HG03575 (cell line): ENCODE data around the gene IFT81.

Experiments
- ATAC-seq: cut with Tn5 transposase; IDR thresholded peaks from one replicate; pipeline ENCODE4 v1.9.1; 2021; ENCODE audit not compliant: unreplicated experiment, insufficient number of reproducible peaks, low FRiP score; ENCODE audit errors: extremely low read depth

The IFT81 gene

DNA sequence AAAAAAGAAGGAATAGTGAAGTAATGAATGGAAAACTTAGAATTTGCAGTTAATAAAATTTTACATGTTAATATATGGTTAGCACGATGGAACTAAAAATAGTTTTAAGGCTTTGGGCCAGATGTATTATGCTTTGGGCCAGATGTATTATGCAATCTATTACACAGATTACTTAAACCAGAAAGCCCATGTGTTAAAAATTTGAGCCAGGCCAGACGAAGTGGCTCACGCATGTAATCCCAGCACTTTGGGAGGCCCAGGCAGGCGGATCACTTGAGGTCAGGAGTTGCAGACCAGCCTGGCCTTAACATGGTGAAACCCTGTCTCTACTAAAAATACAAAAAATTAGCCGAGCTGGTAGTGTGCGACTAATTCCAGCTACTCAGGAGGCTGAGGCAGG lies 17.2 kb downstream of the IFT81 start:
- no peak for ATAC-seq

DNA sequence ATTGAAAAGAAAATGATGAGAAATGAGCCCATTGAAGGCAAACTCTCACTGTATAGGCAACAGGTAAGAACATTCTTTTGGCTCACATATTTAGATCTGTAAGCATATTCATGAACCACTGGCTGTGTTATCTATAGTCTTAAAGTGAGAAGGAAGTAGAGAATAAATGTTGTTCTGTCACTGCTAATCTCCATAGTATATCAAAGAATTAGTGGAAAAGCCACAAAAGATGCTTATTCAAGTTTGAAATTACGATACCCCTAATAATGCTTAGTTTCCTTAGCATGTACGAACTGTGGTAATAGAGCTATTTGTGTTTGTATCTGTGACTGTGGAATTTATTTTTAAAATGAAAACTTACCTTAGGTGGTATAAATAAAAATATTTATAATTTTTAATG lies 22.8 kb downstream of the IFT81 start:
- no peak for ATAC-seq

DNA sequence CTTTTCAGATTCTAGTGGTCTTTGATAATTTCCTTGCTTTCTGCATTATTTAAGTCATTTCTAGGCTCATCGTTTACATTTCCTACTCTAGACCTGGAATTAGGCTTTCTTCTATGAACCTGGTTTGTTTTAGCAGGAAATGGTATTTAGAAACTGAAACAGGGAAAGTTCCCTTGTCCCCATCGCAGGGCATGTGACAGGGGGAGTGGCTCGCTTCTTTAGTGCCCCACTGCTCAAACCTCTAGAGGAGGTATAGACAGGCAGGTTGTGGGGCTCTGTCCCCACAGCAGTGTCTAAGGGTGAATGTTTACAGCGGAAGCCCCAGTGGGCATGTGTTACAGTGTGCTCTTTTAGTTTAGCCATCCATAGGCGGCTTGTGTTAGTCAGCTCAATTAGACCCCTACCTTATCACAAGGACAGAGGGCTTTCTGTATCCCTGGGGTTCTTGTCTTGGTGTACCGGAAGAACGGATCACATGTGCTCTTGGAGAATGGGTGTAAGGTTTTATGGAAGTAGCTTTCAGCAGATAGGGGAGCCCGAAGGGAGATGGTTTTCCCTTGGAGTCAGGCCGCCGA lies 25.0 kb downstream of the IFT81 start:
- ATAC-seq = no peak

DNA sequence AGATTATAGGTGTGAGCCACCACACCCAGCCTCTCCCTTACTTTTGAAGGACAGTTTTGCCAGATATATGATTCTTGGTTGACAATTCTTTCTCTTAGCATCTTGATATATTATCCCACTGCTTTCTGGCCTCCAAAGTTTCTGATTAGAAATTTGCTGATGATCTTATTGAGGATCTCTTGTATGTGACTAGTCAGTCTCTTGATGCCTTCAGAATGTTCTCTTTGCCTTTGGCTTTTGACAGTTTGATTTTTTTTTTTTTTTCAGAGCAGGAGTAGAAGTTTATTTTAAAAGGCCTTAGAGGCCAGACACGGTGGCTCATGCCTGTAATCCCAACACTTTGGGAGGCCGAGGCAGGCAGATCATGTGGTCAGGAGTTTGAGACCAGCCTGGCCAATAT lies 32.6 kb downstream of the IFT81 start:
- no peak for ATAC-seq

DNA sequence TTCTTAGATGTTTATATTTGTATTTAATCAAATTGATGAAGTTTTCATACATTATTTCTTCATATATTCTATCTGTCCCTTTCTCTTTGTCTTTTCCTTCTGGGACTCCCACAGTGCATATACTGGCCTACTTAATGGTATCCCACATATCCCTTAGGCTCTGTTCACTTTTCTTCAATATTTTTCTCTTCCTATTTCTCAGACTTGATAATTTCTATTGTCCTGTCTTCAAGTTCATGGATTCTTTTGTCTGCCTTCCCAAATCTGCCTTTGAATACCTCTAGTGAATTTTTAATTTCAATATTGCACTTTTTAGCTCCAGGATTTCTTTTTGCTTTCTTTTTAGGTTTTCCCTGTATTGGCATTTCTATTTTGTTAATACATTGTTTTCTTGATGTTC lies 33.4 kb downstream of the IFT81 start:
- ATAC-seq = no peak

DNA sequence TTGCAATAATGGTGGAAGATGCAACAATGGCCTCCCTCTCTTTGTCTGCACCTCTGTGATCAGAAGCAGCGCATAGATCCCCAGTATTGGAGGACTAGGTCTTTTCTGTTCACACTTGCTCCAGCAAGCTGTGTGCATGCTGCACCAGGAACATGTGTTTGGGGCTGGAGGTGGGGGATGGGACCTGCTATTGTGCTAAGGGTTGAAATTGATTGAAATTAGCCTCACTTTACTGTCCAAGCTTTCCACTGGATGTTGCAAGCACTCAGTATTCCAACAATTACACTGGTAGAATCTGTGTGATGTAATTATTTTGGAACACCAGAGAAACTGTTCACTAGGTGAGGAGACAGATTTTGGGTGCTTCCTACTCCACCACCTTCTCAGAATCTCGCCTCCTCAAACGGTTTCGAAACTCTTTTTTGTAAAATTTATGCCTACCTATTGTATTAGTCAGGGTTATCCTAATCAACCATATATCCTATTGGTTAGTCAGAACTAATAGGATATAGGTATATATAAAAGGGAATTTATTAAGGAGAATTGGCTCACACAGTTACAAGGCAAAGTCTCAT lies 35.6 kb downstream of the IFT81 start:
- ATAC-seq = no peak

DNA sequence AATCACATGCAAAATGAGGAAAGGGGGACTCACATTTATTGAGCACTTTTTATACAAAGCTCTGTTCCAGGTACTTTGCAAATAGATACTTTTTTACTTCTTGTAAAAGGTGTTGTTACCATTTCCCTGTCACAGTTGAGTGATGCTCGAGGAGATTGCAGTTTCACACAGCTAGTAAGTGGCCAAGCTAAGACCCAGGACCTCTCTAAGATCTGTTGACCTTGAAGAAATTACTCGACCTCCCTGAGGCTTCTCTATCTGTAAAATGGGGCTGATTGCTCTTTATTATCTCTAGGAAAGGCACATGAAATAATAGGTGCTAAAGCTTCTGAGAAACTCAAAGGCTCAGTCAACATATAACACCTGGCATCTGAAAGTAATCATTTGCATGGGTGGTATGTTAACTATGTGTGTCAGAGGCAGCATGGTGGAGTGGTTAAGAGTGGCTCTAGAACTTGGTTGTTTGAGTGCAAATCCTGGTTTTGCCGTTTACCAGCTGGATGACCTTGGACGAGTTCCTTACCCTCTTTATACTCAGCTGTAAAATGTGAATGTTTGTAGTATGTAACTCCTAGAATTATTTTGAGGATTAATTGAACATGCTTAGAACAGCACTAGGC lies 41.5 kb downstream of the IFT81 start:
- no peak for ATAC-seq

DNA sequence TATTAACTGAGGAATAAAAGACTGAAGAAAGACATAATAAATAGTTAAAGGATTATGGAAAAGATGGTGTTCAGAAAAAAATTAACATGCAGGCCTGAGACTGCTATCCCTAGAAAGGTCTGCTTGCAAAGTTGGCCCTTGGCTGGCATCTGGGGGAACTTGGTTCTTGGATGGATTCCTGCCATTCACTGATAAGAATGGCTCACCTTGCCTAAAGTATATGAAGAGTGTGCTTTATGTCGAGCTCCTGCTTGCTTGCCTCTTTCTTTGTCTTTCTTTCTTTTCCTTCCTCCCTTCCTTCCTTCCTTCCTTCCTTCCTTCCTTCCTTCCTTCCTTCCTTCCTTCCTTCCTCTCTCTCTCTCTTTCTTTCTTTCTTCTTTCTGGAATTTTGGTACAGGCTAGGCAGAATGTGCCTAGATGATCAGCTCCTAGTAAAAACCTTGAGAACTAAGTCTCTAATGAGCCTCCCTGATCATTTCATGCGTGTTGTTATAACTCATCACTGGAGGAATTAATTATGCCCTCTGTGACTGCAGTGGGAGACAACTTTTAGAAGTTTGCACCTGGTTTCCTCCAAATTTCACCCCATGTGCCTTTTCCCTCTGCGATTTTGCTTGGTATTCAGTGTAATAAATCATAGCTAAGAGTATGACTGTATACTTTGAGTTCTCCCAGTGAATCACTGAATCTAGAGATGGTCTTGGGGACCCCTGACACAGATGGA lies 44.7 kb downstream of the IFT81 start:
- no peak for ATAC-seq

DNA sequence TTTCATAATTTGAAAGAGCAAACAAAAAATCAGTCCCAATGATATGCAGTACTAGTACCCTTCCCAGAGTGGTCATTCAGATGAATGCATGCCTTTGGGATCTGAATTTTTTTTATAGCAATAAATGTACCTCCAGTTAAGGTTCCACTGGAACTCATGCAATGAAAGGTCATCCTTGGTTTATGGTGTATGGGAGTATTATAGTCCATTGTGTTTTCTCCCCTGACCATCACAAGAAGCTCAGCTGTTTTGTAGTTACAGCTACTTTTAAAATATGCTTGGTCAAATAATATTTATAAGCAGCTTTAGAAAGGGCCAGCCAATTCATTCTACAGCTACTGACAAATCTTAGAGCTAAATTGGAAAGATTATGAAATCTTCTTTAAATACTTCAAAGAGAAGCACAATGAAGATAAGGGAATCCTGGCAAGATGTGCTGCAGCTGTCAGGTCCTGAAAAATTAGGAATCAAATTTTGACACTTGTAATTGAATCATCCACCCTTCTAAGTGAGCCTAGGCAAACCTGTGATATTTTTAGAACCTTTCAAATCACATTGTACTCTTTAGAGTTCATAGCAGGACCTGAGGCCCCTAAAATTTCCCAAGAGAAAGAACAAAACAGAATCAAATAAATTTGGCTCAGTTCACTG lies 46.5 kb downstream of the IFT81 start:
- ATAC-seq = no peak

DNA sequence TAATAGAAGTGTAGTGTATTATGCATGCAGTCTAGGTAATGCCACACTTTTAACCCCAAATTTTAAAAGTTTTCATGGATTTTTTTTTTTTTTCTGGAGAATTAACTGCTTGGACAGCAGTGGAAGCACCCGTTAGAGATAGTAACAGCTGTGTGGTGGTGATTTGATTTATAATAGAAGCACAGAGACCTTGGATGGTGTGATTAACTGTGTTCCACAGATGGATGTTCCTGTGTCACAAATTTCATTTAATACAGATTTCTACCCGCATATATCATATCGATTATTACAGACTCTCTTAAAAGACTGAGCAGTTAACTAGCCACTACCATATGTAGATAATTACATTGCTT lies 47.0 kb downstream of the IFT81 start:
- no peak for ATAC-seq

DNA sequence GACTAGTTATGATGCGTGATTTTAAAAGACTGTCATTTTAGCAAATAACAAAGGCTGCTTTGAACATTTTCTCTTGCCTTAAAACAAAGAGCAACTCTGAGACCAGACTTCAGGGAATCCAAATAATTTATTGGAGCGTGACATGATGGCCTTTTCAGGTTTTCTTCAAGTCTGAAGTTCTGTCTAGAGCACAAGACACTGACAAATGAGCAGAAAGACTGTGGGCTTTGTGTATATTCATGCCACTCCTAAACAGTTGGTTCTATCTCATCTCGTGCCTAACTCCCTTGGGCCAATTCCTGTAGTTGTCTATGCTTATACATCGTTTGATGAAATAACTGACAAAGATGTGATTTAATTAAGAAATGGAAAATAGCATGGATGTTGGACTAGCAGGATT lies 47.5 kb downstream of the IFT81 start:
- no peak for ATAC-seq

DNA sequence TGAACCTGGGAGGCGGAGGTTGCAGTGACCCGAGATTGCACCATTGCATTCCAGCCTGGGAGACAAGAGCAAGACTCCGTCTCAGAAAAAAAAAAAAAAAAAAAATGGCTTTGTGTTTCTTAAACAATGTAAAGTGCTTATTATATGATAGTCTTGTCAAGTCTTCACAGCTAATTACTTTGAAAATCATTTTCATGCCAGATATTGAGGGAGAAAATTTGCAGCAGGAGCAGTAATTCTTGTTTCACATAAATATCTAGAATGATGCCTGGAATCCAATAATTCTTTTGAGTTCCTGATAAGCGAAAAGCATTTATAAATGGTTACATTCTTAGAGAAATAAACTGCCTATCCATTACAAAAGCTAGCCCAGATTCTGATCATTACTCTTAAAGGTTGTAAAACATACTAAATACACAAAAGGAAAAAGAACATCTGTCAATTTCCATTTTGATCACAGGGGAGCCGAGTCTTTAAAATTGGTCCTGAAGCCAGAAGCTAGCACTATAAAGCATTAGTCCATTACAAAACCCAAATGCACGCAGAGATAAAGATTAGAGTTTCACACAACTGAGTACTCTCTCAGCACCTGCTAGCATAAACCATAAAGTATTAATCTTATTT lies 50.3 kb downstream of the IFT81 start:
- no peak for ATAC-seq

DNA sequence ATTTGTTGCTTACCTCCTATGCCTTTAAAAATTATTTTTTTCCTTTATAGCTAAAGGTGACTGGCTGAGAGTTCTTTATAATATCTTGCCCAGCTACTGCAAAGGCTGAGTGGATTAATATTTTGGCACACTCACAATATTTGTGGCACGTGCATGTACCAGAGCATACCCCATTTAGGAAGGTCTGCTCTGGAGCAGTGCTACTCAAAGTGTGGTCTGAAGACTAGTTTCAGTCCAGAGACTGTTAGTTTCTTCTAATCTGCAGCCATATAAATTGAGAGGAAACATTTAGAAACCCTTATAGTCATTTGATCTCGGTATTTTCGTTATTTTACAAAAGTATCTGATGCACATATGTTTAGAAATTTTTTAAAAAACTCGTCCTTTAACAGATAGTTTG lies 51.0 kb downstream of the IFT81 start:
- ATAC-seq = no peak

DNA sequence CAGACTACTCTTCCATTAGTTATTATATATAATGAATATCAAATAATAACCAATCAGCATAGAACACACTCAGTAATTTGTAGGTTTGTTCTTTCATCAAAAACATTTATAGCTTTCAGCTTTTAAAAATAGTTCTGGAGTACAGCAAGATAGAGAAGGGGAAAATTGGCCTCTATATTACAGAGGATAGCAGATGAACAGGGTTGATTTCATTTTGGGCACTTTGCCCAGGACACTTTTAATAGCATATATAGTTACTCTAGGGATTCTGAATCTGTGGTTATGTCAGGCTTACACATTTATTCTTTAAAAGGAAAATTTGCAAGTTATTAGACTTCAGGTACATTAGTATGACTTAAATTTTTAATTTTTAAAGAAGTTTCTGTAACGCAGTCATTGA lies 52.6 kb downstream of the IFT81 start:
- no peak for ATAC-seq

DNA sequence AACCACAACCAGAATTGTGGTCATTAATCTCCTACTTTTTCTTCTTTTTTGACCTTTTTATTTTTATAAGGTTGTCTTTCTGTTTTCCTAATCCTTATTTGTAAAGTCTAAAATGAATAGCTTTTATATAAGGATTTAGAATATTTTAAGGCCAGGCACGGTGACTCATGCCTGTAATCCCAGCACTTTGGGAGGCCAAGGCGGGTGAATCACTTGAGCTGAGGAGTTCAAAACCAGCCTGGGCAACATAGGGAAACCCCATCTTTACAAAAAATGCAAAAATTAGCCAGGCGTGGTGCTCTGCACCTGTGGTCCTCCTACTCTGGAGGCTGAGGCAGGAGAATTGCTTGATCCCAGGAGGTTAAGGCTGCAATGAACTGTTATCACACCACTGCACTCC lies 55.1 kb downstream of the IFT81 start:
- ATAC-seq = no peak

DNA sequence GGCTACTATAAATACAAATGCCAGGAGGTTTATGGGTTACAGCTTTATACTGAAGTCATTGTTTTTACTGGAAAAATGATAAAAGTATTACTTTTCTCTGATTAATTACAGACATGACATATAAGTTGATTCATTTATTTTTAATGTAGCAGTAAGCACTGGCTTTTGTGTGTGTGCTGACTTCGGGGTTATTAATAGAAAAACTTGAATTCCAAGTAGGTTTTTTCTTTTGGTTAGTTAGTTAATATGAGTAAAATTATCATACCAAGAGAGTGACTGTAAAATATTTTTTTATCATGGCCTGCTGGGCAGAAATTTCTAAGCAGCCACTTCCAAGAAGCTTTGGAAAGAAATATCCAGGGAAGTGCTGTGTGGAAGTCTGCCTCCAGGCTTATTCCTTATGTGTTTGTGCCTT lies 56.4 kb downstream of the IFT81 start:
- ATAC-seq = no peak

DNA sequence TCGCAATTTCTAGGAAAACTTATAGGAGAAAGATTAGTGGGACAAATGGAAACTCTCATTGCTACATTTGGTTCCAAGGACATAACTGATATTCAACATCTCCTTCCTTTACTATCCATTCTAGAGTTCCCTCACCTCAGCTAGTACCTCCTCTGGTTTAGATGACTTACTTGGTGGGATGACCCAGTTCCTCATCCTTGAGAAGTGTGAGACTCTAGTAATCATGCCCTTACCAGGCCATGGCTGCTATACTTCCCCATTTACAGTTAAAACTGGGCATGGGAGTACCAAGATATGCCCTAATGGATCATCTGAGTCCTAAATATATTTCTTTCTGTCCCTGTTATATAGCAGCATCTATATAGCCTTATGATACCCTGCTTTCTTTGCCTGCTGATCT lies 58.1 kb downstream of the IFT81 start:
- no peak for ATAC-seq

DNA sequence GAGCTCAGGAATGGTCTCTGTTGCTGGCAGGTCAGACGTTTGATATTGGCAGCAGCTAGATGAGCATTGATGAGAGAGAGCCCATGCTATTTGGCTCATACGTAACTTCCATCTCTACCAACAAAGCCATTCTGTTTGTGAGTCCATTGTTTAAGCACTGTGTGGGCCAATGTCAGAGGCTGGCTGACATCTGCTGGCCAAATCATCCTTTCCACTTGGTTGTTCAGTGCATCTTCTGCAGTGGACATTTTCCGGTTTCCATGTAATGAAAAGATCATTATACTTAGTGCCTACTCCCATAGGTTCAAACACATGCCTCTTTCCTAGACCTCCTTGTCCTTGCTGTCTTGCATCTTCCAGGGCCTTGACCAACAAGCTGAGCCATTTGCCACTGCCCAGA lies 59.2 kb downstream of the IFT81 start:
- no peak for ATAC-seq

DNA sequence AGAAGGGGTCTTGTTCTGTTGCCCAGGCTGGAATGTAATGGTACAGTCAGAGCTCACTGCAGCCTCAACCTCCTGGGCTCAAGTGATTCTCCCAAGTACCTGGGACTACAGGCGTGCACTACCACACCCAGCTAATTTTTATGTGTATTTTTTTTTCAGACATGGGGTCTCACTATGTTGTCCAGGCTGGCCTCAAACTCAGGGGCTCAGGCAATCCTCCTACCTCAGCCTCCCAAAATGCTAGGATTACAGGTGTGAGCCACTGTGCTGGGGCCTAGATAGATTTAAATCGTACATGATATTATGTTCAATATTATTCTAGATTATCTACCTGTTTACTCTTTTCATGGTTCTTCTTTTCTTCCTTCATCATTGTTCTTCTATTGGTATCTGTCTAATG lies 61.5 kb downstream of the IFT81 start:
- no peak for ATAC-seq

DNA sequence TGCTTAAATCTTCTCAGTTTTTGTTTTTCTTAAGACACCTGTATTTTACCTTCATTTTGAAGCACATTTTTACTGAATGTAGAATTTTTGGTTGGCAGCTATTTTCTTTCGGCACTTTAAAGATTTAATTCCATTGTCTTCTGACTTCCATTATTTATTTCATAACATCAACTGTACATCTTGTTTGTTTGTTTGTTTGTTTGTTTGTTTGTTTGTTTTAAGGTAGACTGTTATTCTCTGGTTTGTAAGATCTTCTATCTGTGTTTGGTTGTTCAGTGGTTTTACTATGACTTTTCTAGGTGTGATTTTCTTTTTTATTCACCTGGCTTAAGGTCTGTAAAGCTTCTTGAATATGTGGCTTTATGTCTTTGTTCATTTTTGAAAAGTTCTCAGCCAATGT lies 61.9 kb downstream of the IFT81 start:
- ATAC-seq = no peak
